OCI-LY7 (cell line): ENCODE data around the gene KIF25.

Experiments
- CTCF ChIP-seq: fragments of 200-600 bp; sonication (generic); conservative IDR thresholded peaks from 2 replicates; pipeline ENCODE4 v1.5.1; 2014; ENCODE audit warnings: mild to moderate bottlenecking, antibody characterized with exemption, low read length, moderate library complexity, mixed read lengths
- EZH2phosphoT487 ChIP-seq: fragments of 200-600 bp; sonication (generic); IDR thresholded peaks from 2 replicates; pipeline ENCODE4 v1.6.1; 2018; ENCODE audit warnings: low read depth, borderline replicate concordance, mild to moderate bottlenecking, mixed run types, antibody characterized with exemption, low read length, moderate library complexity, mixed read lengths

DNA sequence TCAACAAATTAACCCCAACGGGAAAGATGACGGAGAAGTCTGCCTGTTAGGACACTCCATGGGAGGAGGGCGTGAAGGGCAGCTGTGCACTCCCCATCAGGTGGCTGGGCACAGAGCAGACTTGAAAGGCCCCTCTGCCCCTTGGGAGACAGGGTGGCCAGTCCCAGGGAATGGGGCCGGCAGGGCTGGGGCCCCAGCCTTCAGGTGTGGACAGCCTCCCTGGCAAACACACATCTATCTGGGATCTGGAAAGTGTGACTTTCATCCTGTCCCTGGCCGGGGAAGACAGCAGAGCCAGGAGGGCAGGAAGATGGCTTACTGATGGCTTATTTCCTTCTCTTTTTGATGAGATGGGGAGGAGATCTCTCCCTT is 86.0 kb downstream of the KIF25 start:
- TF ChIP-seq CTCF: no peak
- no peak for TF ChIP-seq EZH2phosphoT487
